Ishikawa (cell line): ENCODE data around the gene THSD7A.

Experiments used
- CEBPB ChIP-seq: IDR thresholded peaks from 2 replicates; pipeline ENCODE4 v1.6.1; 2012
- CREB1 ChIP-seq: IDR thresholded peaks from 2 replicates; pipeline ENCODE4 v1.6.1; 2012; ENCODE audit warnings: low read depth
- EGR1 ChIP-seq: IDR thresholded peaks from 2 replicates; pipeline ENCODE4 v1.6.1; 2012
- EP300 ChIP-seq: IDR thresholded peaks from 2 replicates; pipeline ENCODE4 v1.6.1; 2012; ENCODE audit warnings: borderline replicate concordance
- FOXM1 ChIP-seq: IDR thresholded peaks from 2 replicates; pipeline ENCODE4 v1.6.1; 2012; ENCODE audit warnings: low read depth, borderline replicate concordance
- NFIC ChIP-seq: IDR thresholded peaks from 2 replicates; pipeline ENCODE4 v1.6.1; 2012
- RAD21 ChIP-seq: IDR thresholded peaks from 2 replicates; pipeline ENCODE4 v1.6.1; 2012; ENCODE audit warnings: low read depth
- REST ChIP-seq: IDR thresholded peaks from 2 replicates; pipeline ENCODE4 v1.6.1; 2012; ENCODE audit warnings: low read depth, mild to moderate bottlenecking
- TAF1 ChIP-seq: IDR thresholded peaks from 2 replicates; pipeline ENCODE4 v1.6.1; 2012; ENCODE audit warnings: low read depth, mild to moderate bottlenecking
- TCF12 ChIP-seq: IDR thresholded peaks from 2 replicates; pipeline ENCODE4 v1.6.1; 2012; ENCODE audit warnings: low read depth
- TEAD4 ChIP-seq: IDR thresholded peaks from 2 replicates; pipeline ENCODE4 v1.6.1; 2012
- USF1 ChIP-seq: IDR thresholded peaks from 2 replicates; pipeline ENCODE4 v1.6.1; 2012
- YY1 ChIP-seq: IDR thresholded peaks from 2 replicates; pipeline ENCODE4 v1.6.1; 2012; ENCODE audit warnings: low read depth
- ZBTB7A ChIP-seq: IDR thresholded peaks from 2 replicates; pipeline ENCODE4 v1.6.1; 2012; ENCODE audit warnings: low read depth
- TF ChIP-seq, protein P1 (sequence below): IDR thresholded peaks from 2 replicates; pipeline ENCODE4 v1.6.1; 2012

Gene THSD7A

DNA sequence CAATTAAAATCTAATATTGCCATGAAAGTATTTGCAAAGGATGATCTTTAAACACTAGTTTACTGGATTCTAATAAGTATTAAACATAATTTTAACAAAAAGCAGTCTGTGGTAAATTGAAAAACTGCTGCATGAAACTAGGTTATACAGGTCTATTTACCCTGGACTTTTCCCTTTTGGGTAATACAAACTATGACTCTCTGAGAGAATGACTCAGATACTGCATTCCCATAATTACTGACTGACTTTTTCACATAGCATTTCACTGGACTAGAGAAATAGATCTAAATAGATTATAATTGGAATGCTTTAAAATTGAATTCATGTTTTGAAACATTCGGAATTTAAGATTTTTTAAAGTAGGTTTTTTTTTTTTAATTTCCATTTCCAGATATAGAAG lies 395.7 kb downstream of the THSD7A start:
- no peak for TF ChIP-seq TAF1
- no peak for TF ChIP-seq TCF12
- no peak for TF ChIP-seq TEAD4
- no peak for TF ChIP-seq EGR1
- TF ChIP-seq, protein P1, sequence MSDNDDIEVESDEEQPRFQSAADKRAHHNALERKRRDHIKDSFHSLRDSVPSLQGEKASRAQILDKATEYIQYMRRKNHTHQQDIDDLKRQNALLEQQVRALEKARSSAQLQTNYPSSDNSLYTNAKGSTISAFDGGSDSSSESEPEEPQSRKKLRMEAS: no peak
- no peak for TF ChIP-seq REST
- TF ChIP-seq CEBPB: no peak
- no peak for TF ChIP-seq FOXM1
- TF ChIP-seq YY1: no peak
- TF ChIP-seq NFIC: no peak
- no peak for TF ChIP-seq RAD21
- TF ChIP-seq CREB1: no peak
- TF ChIP-seq USF1: no peak
- TF ChIP-seq EP300: no peak
- TF ChIP-seq ZBTB7A: no peak

DNA sequence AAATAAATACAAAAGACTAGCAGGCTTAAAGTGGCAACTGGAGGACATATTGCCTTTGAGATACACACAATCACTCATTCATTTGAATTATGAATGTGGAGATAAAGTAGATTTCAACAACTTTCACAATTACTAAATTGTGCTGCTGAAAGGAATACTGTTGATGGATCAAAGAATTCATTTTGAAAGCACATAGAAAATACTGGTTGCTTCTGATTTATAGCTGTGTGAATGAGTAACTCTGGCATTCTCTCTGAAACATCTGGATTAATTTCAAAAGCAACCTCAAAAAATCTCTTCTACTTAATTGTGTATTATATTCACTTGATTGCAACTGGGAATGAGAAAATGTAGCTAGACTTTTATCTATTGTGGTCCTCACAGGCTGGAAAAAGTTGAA lies 397.6 kb downstream of the THSD7A start:
- TF ChIP-seq REST (no peak), CREB1 (no peak), TCF12 (no peak), CEBPB (no peak), YY1 (no peak), EGR1 (no peak), TAF1 (no peak), EP300 (no peak), TEAD4 (no peak), USF1 (no peak), FOXM1 (no peak), RAD21 (no peak), ZBTB7A (no peak), NFIC (no peak)
- TF ChIP-seq, protein P1: no peak

- TF ChIP-seq USF1: no peak
- TF ChIP-seq RAD21: no peak
- no peak for TF ChIP-seq EGR1
- TF ChIP-seq TCF12: no peak
- TF ChIP-seq REST: no peak
- no peak for TF ChIP-seq YY1
- no peak for TF ChIP-seq NFIC
- no peak for TF ChIP-seq FOXM1
- TF ChIP-seq, protein P1: no peak
- TF ChIP-seq TEAD4: no peak
- TF ChIP-seq TAF1: no peak
- TF ChIP-seq CREB1: no peak
- TF ChIP-seq ZBTB7A: no peak
- TF ChIP-seq CEBPB: no peak
Measured at GRCh38 chr7:11430841-11431240, 401.2 kb downstream of the THSD7A start.

- TF ChIP-seq, protein P1: no peak
- TF ChIP-seq CEBPB (no peak), NFIC (no peak), EGR1 (no peak), TAF1 (no peak)
Measured at GRCh38 chr7:11430112-11430511, 401.9 kb downstream of the THSD7A start.
